Left forelimb (tissue), 1 donor: ENCODE results near the gene PIGZ.
A peak's percentile ranks its signal among the peaks of the same experiment; 100 is the strongest.
"Not testable (repeated sequence)": the region's sequence is repeated elsewhere in the genome, so short reads cannot be mapped to it uniquely, and the experiment has no call there.

Source experiments
- DNase-seq: peaks from one replicate; pipeline ENCODE4 v3.0.0-alpha.2; 2018; ENCODE audit warnings: low spot score

The PIGZ gene

GRCh38 chr3:196949750-196950149 lies 18.9 kb downstream of the PIGZ start:
- no peak for DNase-seq

GRCh38 chr3:196949285-196949619 lies 19.4 kb downstream of the PIGZ start:
- DNase-seq: no peak

- DNase-seq: no peak
These were observed 20.0 kb downstream of the PIGZ start for GRCh38 chr3:196948442-196949284.

- no peak for DNase-seq
These were observed 20.7 kb downstream of the PIGZ start for GRCh38 chr3:196947860-196948441.

GRCh38 chr3:196947136-196947859 lies 21.3 kb downstream of the PIGZ start:
- DNase-seq: no peak

- DNase-seq: not testable (repeated sequence)
These were observed 24.4 kb downstream of the PIGZ start for GRCh38 chr3:196944037-196944790.

- DNase-seq: no peak
These were observed 25.7 kb downstream of the PIGZ start for GRCh38 chr3:196942915-196943277.

GRCh38 chr3:196942226-196942914 lies 26.3 kb downstream of the PIGZ start, which contains the start of gene NCBP2:
Gene NCBP2 (minus strand): TSS chr3:196942528. CDS start chr3:196942503, 25 bp downstream.
- DNase-seq: peak; percentile 99

- DNase-seq: peak; percentile 73
These were observed 26.9 kb downstream of the PIGZ start for GRCh38 chr3:196941729-196942225.

- DNase-seq: no peak
These were observed 30.1 kb downstream of the PIGZ start for GRCh38 chr3:196938576-196938975.

- no peak for DNase-seq
These were observed 30.5 kb downstream of the PIGZ start for GRCh38 chr3:196938124-196938523.

GRCh38 chr3:196936288-196936687 lies 32.3 kb downstream of the PIGZ start:
- no peak for DNase-seq

- DNase-seq: no peak
These were observed 36.0 kb downstream of the PIGZ start for GRCh38 chr3:196932600-196932999.

GRCh38 chr3:196931828-196932587 lies 36.6 kb downstream of the PIGZ start:
- no peak for DNase-seq

GRCh38 chr3:196931157-196931556 lies 37.5 kb downstream of the PIGZ start:
- DNase-seq: no peak

- no peak for DNase-seq
These were observed 40.8 kb downstream of the PIGZ start for GRCh38 chr3:196927571-196928453.

- DNase-seq: no peak
These were observed 47.9 kb downstream of the PIGZ start for GRCh38 chr3:196920733-196921132.

- DNase-seq: no peak
These were observed 49.7 kb downstream of the PIGZ start for GRCh38 chr3:196918968-196919367.

- DNase-seq: no peak
These were observed 51.6 kb downstream of the PIGZ start for GRCh38 chr3:196916995-196917394.

- DNase-seq: no peak
These were observed 52.4 kb downstream of the PIGZ start for GRCh38 chr3:196916221-196916620.
